ENCODE data around the gene SSTR3.
A peak's percentile ranks its signal among the peaks of the same experiment; 100 is the strongest.
"Not testable (repeated sequence)": the region's sequence is repeated elsewhere in the genome, so short reads cannot be mapped to it uniquely, and the experiment has no call there.

SSTR3 gene

GRCh38 chr22:37212174-37212906 lies at the start of gene SSTR3:
TSS of gene SSTR3 (minus strand) at chr22:37212477. CDS start at chr22:37207803, 4,674 bp downstream.
- DNase-seq (ENCODE audit: low spot score): no peak

- DNase-seq (ENCODE audit: low spot score): peak; percentile 63
These were observed 48.6 kb upstream of the SSTR3 start for GRCh38 chr22:37260901-37261336.

- DNase-seq (ENCODE audit: low spot score): no peak
These were observed 48.0 kb upstream of the SSTR3 start for GRCh38 chr22:37260155-37260795.

GRCh38 chr22:37259540-37260029 lies 47.3 kb upstream of the SSTR3 start:
- peak; percentile 48 for DNase-seq (ENCODE audit: low spot score)

GRCh38 chr22:37258753-37259401 lies 46.6 kb upstream of the SSTR3 start:
- no peak for DNase-seq (ENCODE audit: low spot score)

- no peak for DNase-seq (ENCODE audit: low spot score)
These were observed 45.9 kb upstream of the SSTR3 start for GRCh38 chr22:37258005-37258752.

- DNase-seq (ENCODE audit: low spot score): no peak
These were observed 43.9 kb upstream of the SSTR3 start for GRCh38 chr22:37256075-37256726.

- no peak for DNase-seq (ENCODE audit: low spot score)
These were observed 43.3 kb upstream of the SSTR3 start for GRCh38 chr22:37255558-37256006.

GRCh38 chr22:37254867-37255233 lies 42.6 kb upstream of the SSTR3 start:
- no peak for DNase-seq (ENCODE audit: low spot score)

GRCh38 chr22:37254209-37254866 lies 42.1 kb upstream of the SSTR3 start:
- peak; percentile 74 for DNase-seq (ENCODE audit: low spot score)

GRCh38 chr22:37253126-37253660 lies 40.9 kb upstream of the SSTR3 start:
- DNase-seq (ENCODE audit: low spot score): no peak

- not testable (repeated sequence) for DNase-seq (ENCODE audit: low spot score)
These were observed 39.6 kb upstream of the SSTR3 start for GRCh38 chr22:37251836-37252235.

GRCh38 chr22:37249986-37250385 lies 37.7 kb upstream of the SSTR3 start:
- DNase-seq (ENCODE audit: low spot score): no peak

GRCh38 chr22:37248251-37248650 lies 36.0 kb upstream of the SSTR3 start:
- peak; percentile 64 for DNase-seq (ENCODE audit: low spot score)

GRCh38 chr22:37245740-37246139 lies 33.5 kb upstream of the SSTR3 start:
- no peak for DNase-seq (ENCODE audit: low spot score)

- no peak for DNase-seq (ENCODE audit: low spot score)
These were observed 32.8 kb upstream of the SSTR3 start for GRCh38 chr22:37244922-37245722.

GRCh38 chr22:37244114-37244921 lies 32.0 kb upstream of the SSTR3 start, which contains the start of gene RAC2:
TSS of gene RAC2 (minus strand) at chr22:37244269. CDS start at chr22:37244148, 121 bp downstream.
- peak; percentile 85 for DNase-seq (ENCODE audit: low spot score)

- no peak for DNase-seq (ENCODE audit: low spot score)
These were observed 31.3 kb upstream of the SSTR3 start for GRCh38 chr22:37243402-37244113.
